H1 (cell line): ENCODE measurements around the gene CASQ1. TPM values are rescaled to one million over a fixed set of nuclear protein-coding genes. Genes with fewer than 3 reads are reported as not detected.
A peak's percentile ranks its signal among the peaks of the same experiment; 100 is the strongest.

Experiments
- CTCF ChIA-PET: fragments of 300-600 bp; sonication (Branson Sonifier 250); formaldehyde crosslinking; loops from one replicate; lab custom pipeline; 2021; ENCODE audit not compliant: partially characterized antibody; lab: Charles Lee
- POLR2A ChIA-PET: fragments of 300-600 bp; sonication (Branson Sonifier 250); formaldehyde crosslinking; loops from one replicate; lab custom pipeline; 2021; ENCODE audit warnings: inconsistent platforms; ENCODE audit not compliant: partially characterized antibody; lab: Charles Lee
- DNase-seq, 2 experiments: peaks; one replicate each; pipeline versions ENCODE4 v3.0.0 to v3.0.0-alpha.2; 2010 to 2022; ENCODE audit warnings: low spot score in 2 of 2, low read depth in 1 of 2, mixed read lengths in 1 of 2
- FAIRE-seq: peaks from 2 replicates; lab custom pipeline; 2011; peaks lifted over from hg19 to GRCh38; lab: Jason Lieb, UNC
- H2AFZ ChIP-seq: 2 replicates; pipeline ENCODE4 v1.8.1; 2012; ENCODE audit warnings: low read length, inconsistent platforms
- H2AK5ac ChIP-seq: 2 replicates; pipeline ENCODE4 v1.6.1; 2013; ENCODE audit warnings: low read depth, low read length
- H2BK120ac ChIP-seq: replicated peaks from 2 replicates; pipeline ENCODE3; 2013; ENCODE audit warnings: low read depth, low read length, inconsistent platforms
- H2BK12ac ChIP-seq: 2 replicates; pipeline ENCODE4 v1.6.1; 2013; ENCODE audit warnings: low read depth, low read length
- H2BK15ac ChIP-seq: 2 replicates; pipeline ENCODE4 v1.6.1; 2013; ENCODE audit warnings: low read length
- H2BK20ac ChIP-seq: 2 replicates; pipeline ENCODE4 v1.6.1; 2013; ENCODE audit warnings: low read length
- H2BK5ac ChIP-seq: 2 replicates; pipeline ENCODE4 v1.6.1; 2013; ENCODE audit warnings: low read depth, low read length
- H3K14ac ChIP-seq: 2 replicates; pipeline ENCODE4 v1.6.1; 2013; ENCODE audit warnings: inconsistent platforms; ENCODE audit not compliant: insufficient read length
- H3K18ac ChIP-seq: 2 replicates; pipeline ENCODE4 v1.6.1; 2013; ENCODE audit warnings: low read length; ENCODE audit errors: extremely low read depth
- H3K23ac ChIP-seq: 2 replicates; pipeline ENCODE4 v1.6.1; 2013; ENCODE audit warnings: inconsistent platforms; ENCODE audit not compliant: insufficient read length
- H3K23me2 ChIP-seq: 2 replicates; pipeline ENCODE4 v1.6.1; 2013; ENCODE audit warnings: low read depth, low read length
- H3K27ac ChIP-seq: 2 replicates; pipeline ENCODE4 v1.6.1; 2011; ENCODE audit warnings: low read depth, low read length, inconsistent platforms
- H3K27me3 ChIP-seq, 4 experiments: replicated peaks in 1 of 4; 1 replicate in 1 of 4; 2 replicates in 3 of 4; pipeline versions ENCODE4 v1.6.1 to v1.8.1; 2011 to 2013; ENCODE audit warnings: low read length in 3 of 4, mild to moderate bottlenecking in 3 of 4, inconsistent platforms in 2 of 4, mixed read lengths in 2 of 4, moderate library complexity in 1 of 4; ENCODE audit not compliant: control insufficient read depth in 3 of 4, insufficient read depth in 3 of 4; ENCODE audit errors: extremely low read depth in 1 of 4
- H3K36me3 ChIP-seq, 4 experiments: 2 replicates each; pipeline versions ENCODE4 v1.6.1 to v1.8.1; 2011 to 2013; ENCODE audit warnings: mild to moderate bottlenecking in 4 of 4, low read length in 3 of 4, moderate library complexity in 2 of 4, control low read depth in 1 of 4, inconsistent platforms in 1 of 4; ENCODE audit not compliant: insufficient read depth in 4 of 4, control insufficient read depth in 2 of 4
- H3K4ac ChIP-seq: replicated peaks from 2 replicates; pipeline ENCODE3; 2013; ENCODE audit warnings: low read length, low read depth, mixed read lengths, inconsistent platforms; ENCODE audit not compliant: insufficient read length
- H3K4me1 ChIP-seq, 4 experiments: replicated peaks in 1 of 4; 1 replicate in 1 of 4; 2 replicates in 3 of 4; pipeline versions ENCODE4 v1.6.1 to v1.8.1; 2011 to 2013; ENCODE audit warnings: low read length in 3 of 4, inconsistent platforms in 2 of 4, mixed read lengths in 1 of 4; ENCODE audit not compliant: insufficient read depth in 4 of 4, control insufficient read depth in 3 of 4
- H3K4me2 ChIP-seq, 2 experiments: 2 replicates each; pipeline versions ENCODE4 v1.6.1 to v1.8.1; 2011 to 2013; ENCODE audit warnings: low read depth in 2 of 2, low read length in 2 of 2, control low read depth in 1 of 2, inconsistent platforms in 1 of 2, mild to moderate bottlenecking in 1 of 2; ENCODE audit not compliant: insufficient read depth in 1 of 2
- H3K4me3 ChIP-seq, 4 experiments: fragments of 200-600, 300-600 bp in 1 of 4; sonication (generic), shearing (Covaris generic), sonication (Bioruptor Twin) in 1 of 4; 2 replicates each; pipeline versions ENCODE4 v1.5.1 to v1.8.1; 2011 to 2016; ENCODE audit warnings: low read length in 4 of 4, low read depth in 3 of 4, control low read depth in 2 of 4, inconsistent platforms in 2 of 4, mild to moderate bottlenecking in 2 of 4, mixed read lengths in 1 of 4, moderate library complexity in 1 of 4; ENCODE audit not compliant: insufficient read depth in 2 of 4; ENCODE audit errors: extremely low read depth in 1 of 4
- H3K56ac ChIP-seq: replicated peaks from 2 replicates; pipeline ENCODE3; 2013; ENCODE audit warnings: low read depth, mild to moderate bottlenecking, mixed read lengths, low read length, inconsistent platforms; ENCODE audit not compliant: insufficient read length
- H3K79me1 ChIP-seq: 2 replicates; pipeline ENCODE4 v1.6.1; 2013; ENCODE audit warnings: low read depth, low read length, control low read depth
- H3K79me2 ChIP-seq, 2 experiments: 2 replicates each; pipeline versions ENCODE4 v1.6.1 to v1.8.1; 2012 to 2013; ENCODE audit warnings: low read length in 2 of 2, mild to moderate bottlenecking in 2 of 2, inconsistent platforms in 1 of 2; ENCODE audit not compliant: insufficient read depth in 2 of 2, control insufficient read depth in 1 of 2
- H3K9ac ChIP-seq, 4 experiments: replicated peaks in 1 of 4; 1 replicate in 1 of 4; 2 replicates in 3 of 4; pipeline versions ENCODE4 v1.6.1 to v1.8.1; 2011 to 2013; ENCODE audit warnings: low read depth in 3 of 4, low read length in 3 of 4, control low read depth in 2 of 4, mild to moderate bottlenecking in 2 of 4, moderate library complexity in 2 of 4, inconsistent platforms in 1 of 4; ENCODE audit errors: extremely low read depth in 1 of 4
- H3K9me3 ChIP-seq, 2 experiments: 2 replicates each; pipeline versions ENCODE4 v1.6.1 to v1.8.1; 2012 to 2013; ENCODE audit warnings: mild to moderate bottlenecking in 2 of 2, moderate library complexity in 2 of 2, control low read depth in 1 of 2, inconsistent platforms in 1 of 2, low read depth in 1 of 2, low read length in 1 of 2, mixed read lengths in 1 of 2; ENCODE audit not compliant: insufficient read depth in 2 of 2
- H4K20me1 ChIP-seq, 2 experiments: replicated peaks in 1 of 2; 2 replicates each; pipeline versions ENCODE3 to v1.8.1; 2011 to 2013; ENCODE audit warnings: inconsistent platforms in 2 of 2, low read length in 2 of 2, mild to moderate bottlenecking in 1 of 2; ENCODE audit not compliant: insufficient read depth in 2 of 2, control insufficient read depth in 1 of 2
- H4K5ac ChIP-seq: 2 replicates; pipeline ENCODE4 v1.6.1; 2013; ENCODE audit warnings: low read length, low read depth, mixed read lengths, inconsistent platforms; ENCODE audit not compliant: insufficient read length
- H4K8ac ChIP-seq: 2 replicates; pipeline ENCODE4 v1.8.0; 2013; ENCODE audit warnings: mild to moderate bottlenecking, moderate library complexity, low read length, inconsistent platforms; ENCODE audit not compliant: insufficient read depth; ENCODE audit errors: extremely low read depth
- H4K91ac ChIP-seq: replicated peaks from 2 replicates; pipeline ENCODE3; 2013; ENCODE audit warnings: low read length, mixed read lengths, inconsistent platforms; ENCODE audit not compliant: insufficient read length
- ASH2L ChIP-seq: fragments of 200-600, 300-600 bp; sonication (generic); IDR thresholded peaks from one replicate; pipeline ENCODE4 v1.7.1; 2017; ENCODE audit warnings: low read length
- CHD2 ChIP-seq: IDR thresholded peaks from 2 replicates; pipeline ENCODE4 v1.6.1; 2012; ENCODE audit warnings: low read length, improper control_type of control experiment
- CREB1 ChIP-seq: IDR thresholded peaks from 2 replicates; pipeline ENCODE4 v1.6.1; 2012; ENCODE audit warnings: inconsistent platforms
- EGR1 ChIP-seq: IDR thresholded peaks from 2 replicates; pipeline ENCODE4 v1.6.1; 2011; ENCODE audit warnings: low read depth, low read length, borderline replicate concordance
- GABPA ChIP-seq: IDR thresholded peaks from 2 replicates; pipeline ENCODE4 v1.6.1; 2011; ENCODE audit warnings: mild to moderate bottlenecking, low read length, moderate library complexity, borderline replicate concordance; ENCODE audit not compliant: insufficient read depth
- GTF2F1 ChIP-seq: IDR thresholded peaks from 2 replicates; pipeline ENCODE4 v1.6.1; 2012; ENCODE audit warnings: low read depth, low read length, improper control_type of control experiment, borderline replicate concordance
- HDAC2 ChIP-seq, 2 experiments: fragments of 300-600 bp in 1 of 2; sonication (generic) in 1 of 2; IDR thresholded peaks; 2 replicates each; pipeline ENCODE4 v1.6.1; 2011 to 2012; ENCODE audit warnings: low read depth in 2 of 2, low read length in 2 of 2, mild to moderate bottlenecking in 2 of 2, moderate library complexity in 2 of 2, borderline replicate concordance in 1 of 2, inconsistent platforms in 1 of 2
- JUND ChIP-seq: IDR thresholded peaks from 2 replicates; pipeline ENCODE4 v1.6.1; 2011; ENCODE audit warnings: mild to moderate bottlenecking, improper control_type of control experiment, low read length
- MAX ChIP-seq: IDR thresholded peaks from 2 replicates; pipeline ENCODE4 v1.6.1; 2012; ENCODE audit warnings: inconsistent platforms
- SIN3A ChIP-seq, 2 experiments: IDR thresholded peaks in 1 of 2; conservative IDR thresholded peaks in 1 of 2; 2 replicates each; pipeline ENCODE4 v1.6.1; 2011 to 2012; ENCODE audit warnings: low read length in 2 of 2, improper control_type of control experiment in 1 of 2, low read depth in 1 of 2, mild to moderate bottlenecking in 1 of 2
- TAF1 ChIP-seq: IDR thresholded peaks from 2 replicates; pipeline ENCODE4 v1.6.1; 2011; ENCODE audit warnings: mild to moderate bottlenecking, low read depth, low read length
- TAF7 ChIP-seq: optimal IDR thresholded peaks from 2 replicates; pipeline ENCODE3; 2011; ENCODE audit warnings: low read depth, mild to moderate bottlenecking, inconsistent platforms, low read length, moderate library complexity, borderline replicate concordance
- YY1 ChIP-seq: IDR thresholded peaks from 2 replicates; pipeline ENCODE4 v1.6.1; 2011; ENCODE audit warnings: low read depth, mild to moderate bottlenecking, low read length
- WGBS, 2 experiments: shearing (Covaris generic) in 1 of 2; methylation state at CpG; one replicate each; pipeline versions ENCODE4 v1.1.6 to v1.1.7; 2013 to 2015; ENCODE audit warnings: low lambda C conversion rate in 2 of 2, mixed read lengths in 2 of 2, inconsistent platforms in 1 of 2, low coverage in 1 of 2, missing lambda C conversion rate in 1 of 2; ENCODE audit not compliant: insufficient replicate concordance in 2 of 2, insufficient coverage in 1 of 2, insufficient read length in 1 of 2; ENCODE audit errors: extremely low coverage in 1 of 2, missing lambda C conversion rate in 1 of 2; 5-methylcytosine and 5-hydroxymethylcytosine counted together
- polyA plus RNA-seq, 7 experiments: library from polyadenylated mRNA; depleted of rRNA in 3 of 7; stranded (reverse) in 5 of 7; unstranded in 2 of 7; fragments of >200 nt in 5 of 7; fragments of 200-250 nt in 2 of 7; gene quantifications; 1 replicate in 5 of 7; 2 replicates in 1 of 7; 4 replicates in 1 of 7; pipeline versions ENCODE4 v1.2.1 to v1.2.3, GENCODE V29; 2011 to 2013; ENCODE audit warnings: missing spikeins in 2 of 7, mixed read lengths in 2 of 7
- total RNA-seq: library from RNA; stranded (reverse); fragmentation: NEBNext Ultra II Directional; extraction: Animal tissue kit (Norgen Biotek cat#: 25700); gene quantifications from 2 replicates; pipeline ENCODE4 v1.2.1, GENCODE V29; 2021

CASQ1 gene
- total and polyA plus RNA-seq, 2 of the 8 experiments (the other 6 are each of a cell fraction or from before 2014, with no cell fraction given) = 0.80 to 1.3 TPM

GRCh38 chr1:160178731-160179130 is 11.6 kb upstream of the CASQ1 start:
- Histone ChIP-seq H2BK20ac (no peak overlapping the region), H2BK12ac (no peak overlapping the region), H3K79me1 (no peaks in the 10 kb centered on the region), H3K9ac (no peak overlapping the region), H3K18ac (no peak overlapping the region), H3K27me3 (no peaks in the 10 kb centered on the region), H4K20me1 (no peaks in the 10 kb centered on the region), H2AFZ (no peak overlapping the region), H2BK15ac (peak overlapping the region; percentile 76; the same call in 1 of the 2 replicates), H3K4me2 (no peak overlapping the region), H3K23me2 (no peaks in the 10 kb centered on the region; the same call in 1 of the 2 replicates), H2BK5ac (no peak overlapping the region), H3K56ac (no peak overlapping the region), H3K4me1 (peaks cover 0 to 6% (median 0%) of the 10 kb centered on the region in 4 experiments; a peak in 2 of 7 replicates), H3K79me2 (no peaks in the 10 kb centered on the region), H3K14ac (no peak overlapping the region), H3K9me3 (no peaks in the 10 kb centered on the region), H4K8ac (no peak overlapping the region), H4K91ac (no peak overlapping the region), H2AK5ac (no peak overlapping the region), H3K4me3 (no peak overlapping the region), H3K4ac (peak overlapping the region; percentile 19), H3K27ac (no peak overlapping the region), H2BK120ac (no peak overlapping the region), H3K23ac (no peak overlapping the region), H3K36me3 (no peaks in the 10 kb centered on the region), H4K5ac (no peak overlapping the region)
- FAIRE-seq (no peak), DNase-seq (no peak)
- TF ChIP-seq JUND = no peak
- no peak for TF ChIP-seq YY1
- no peak for TF ChIP-seq EGR1
- no peak for TF ChIP-seq HDAC2 (IDR thresholded peaks at IDR 0.05; ENCODE audit: borderline replicate concordance in 1 of 2, low read depth in 2 of 2, low read length in 2 of 2)
- no peak for TF ChIP-seq TAF1
- TF ChIP-seq ASH2L = no peak
- TF ChIP-seq CREB1 = no peak
- no peak for TF ChIP-seq SIN3A (conservative IDR thresholded peaks at IDR 0.05 in 1 of 2, IDR thresholded peaks at IDR 0.05 in 1 of 2; ENCODE audit: low read depth in 1 of 2, low read length in 2 of 2)
- TF ChIP-seq CHD2 = no peak
- TF ChIP-seq GABPA = no peak
- no peak for TF ChIP-seq GTF2F1
- TF ChIP-seq TAF7 = no peak
- no peak for TF ChIP-seq MAX
- 95% methylated on average over 2 of the region's 2 CpGs; no CpG with 5 or more reads in 1 of the 2 experiments for WGBS, 2 experiments
- ChIA-PET CTCF (interaction anchor here (1.0 to 5.8 kb wide), 8 partner anchors 12 to 132 kb away, joined by 3 to 40 read pairs (median 4); partner anchors contain the start of gene CASQ1), POLR2A (interaction anchor here (1.6 kb wide), 1 partner anchor 15 kb away, joined by 3 read pairs; no protein-coding TSS in a partner anchor)
